Stimulated activated CD8-positive, alpha-beta memory T cell treated with anti-CD3 and anti-CD28 coated beads, Interleukin-12 subunit alpha, Interleukin-12 subunit beta, amount 100 ng/mL, for 4 hours (primary cell): ENCODE data around the gene MAVS.
A peak's percentile ranks its signal among the peaks of the same experiment; 100 is the strongest.
"Not testable (repeated sequence)": the region's sequence is repeated elsewhere in the genome, so short reads cannot be mapped to it uniquely, and the experiment has no call there.

ENCODE experiments used
- DNase-seq: peaks from one replicate; pipeline ENCODE4 v3.0.0-alpha.2; 2020; ENCODE audit warnings: low read depth

The MAVS gene

GRCh38 chr20:3888622-3889488 is 42.2 kb downstream of the MAVS start, which contains the start of gene PANK2:
PANK2 (plus strand) TSS chr20:3889387.
- DNase-seq = peak; percentile 91

- DNase-seq = no peak
Observed at GRCh38 chr20:3889489-3890397, 43.1 kb downstream of the MAVS start.

GRCh38 chr20:3890398-3890751 is 43.7 kb downstream of the MAVS start:
- no peak for DNase-seq

- no peak for DNase-seq
Observed at GRCh38 chr20:3890999-3891929, 44.6 kb downstream of the MAVS start.

GRCh38 chr20:3894796-3895195 is 48.2 kb downstream of the MAVS start:
- DNase-seq = no peak

GRCh38 chr20:3896302-3896701 is 49.7 kb downstream of the MAVS start:
- no peak for DNase-seq

- no peak for DNase-seq
Observed at GRCh38 chr20:3896853-3897583, 50.4 kb downstream of the MAVS start.

- DNase-seq = not testable (repeated sequence)
Observed at GRCh38 chr20:3898181-3898580, 51.5 kb downstream of the MAVS start.

GRCh38 chr20:3898639-3899038 is 52.0 kb downstream of the MAVS start:
- DNase-seq = no peak

GRCh38 chr20:3900187-3900604 is 53.6 kb downstream of the MAVS start:
- DNase-seq = no peak

- DNase-seq = no peak
Observed at GRCh38 chr20:3901028-3901705, 54.5 kb downstream of the MAVS start.

GRCh38 chr20:3901706-3902440 is 55.2 kb downstream of the MAVS start:
- DNase-seq = no peak

- DNase-seq = no peak
Observed at GRCh38 chr20:3902446-3902845, 55.8 kb downstream of the MAVS start.

GRCh38 chr20:3904224-3904623 is 57.6 kb downstream of the MAVS start:
- no peak for DNase-seq

GRCh38 chr20:3904857-3905256 is 58.2 kb downstream of the MAVS start:
- no peak for DNase-seq

- not testable (repeated sequence) for DNase-seq
Observed at GRCh38 chr20:3906744-3907721, 60.4 kb downstream of the MAVS start.

GRCh38 chr20:3908667-3909066 is 62.0 kb downstream of the MAVS start:
- DNase-seq = no peak

GRCh38 chr20:3909952-3910366 is 63.3 kb downstream of the MAVS start:
- no peak for DNase-seq

GRCh38 chr20:3910853-3911252 is 64.2 kb downstream of the MAVS start:
- no peak for DNase-seq
